WERI-Rb-1 (cell line): ENCODE data around the gene TTLL10.

Experiments
- DNase-seq: peaks from one replicate; pipeline ENCODE4 v3.0.0-alpha.2; 2020
- H3K27ac ChIP-seq: fragments of 250-450 bp; sonication (Bioruptor Pico); 2 replicates; pipeline ENCODE4 v1.5.1; 2020; ENCODE audit warnings: mild to moderate bottlenecking, moderate library complexity
- H3K27me3 ChIP-seq: fragments of 250-450 bp; sonication (Bioruptor Pico); 2 replicates; pipeline ENCODE4 v1.5.1; 2021; ENCODE audit warnings: mild to moderate bottlenecking, low read depth, moderate library complexity; ENCODE audit not compliant: insufficient read depth, severe bottlenecking
- H3K36me3 ChIP-seq: fragments of 250-450 bp; sonication (Bioruptor Pico); 2 replicates; pipeline ENCODE4 v1.5.1; 2020; ENCODE audit warnings: mild to moderate bottlenecking, moderate library complexity
- H3K4me3 ChIP-seq: 2 replicates; pipeline ENCODE4 v1.5.1; 2011; ENCODE audit warnings: low read depth, mild to moderate bottlenecking, control low read depth, low read length
- H3K9me3 ChIP-seq: fragments of 250-450 bp; sonication (Bioruptor Pico); 2 replicates; pipeline ENCODE4 v1.5.1; 2021; ENCODE audit warnings: mild to moderate bottlenecking, moderate library complexity; ENCODE audit not compliant: severe bottlenecking
- CTCF ChIP-seq: IDR thresholded peaks from 2 replicates; pipeline ENCODE4 v1.5.1; 2011; ENCODE audit warnings: low read depth, mild to moderate bottlenecking, control low read depth, inconsistent platforms, low read length

Gene TTLL10

GRCh38 chr1:1173793-1174415 is at the start of gene TTLL10:
Gene TTLL10, plus strand, starts transcription at chr1:1173880. Its CDS starts 5,336 bp downstream, at chr1:1179216.
- Histone ChIP-seq H3K36me3 (no peaks in the 10 kb centered on the region), H3K27me3 (no peaks in the 10 kb centered on the region), H3K4me3 (no peak within 1 kb of the TSS), H3K27ac (no peak within 1 kb of the TSS), H3K9me3 (no peaks in the 10 kb centered on the region)
- TF ChIP-seq CTCF = no peak
- no peak for DNase-seq

- Histone ChIP-seq H3K4me3 (no peak overlapping the region), H3K9me3 (no peaks in the 10 kb centered on the region), H3K36me3 (no peaks in the 10 kb centered on the region), H3K27me3 (no peaks in the 10 kb centered on the region), H3K27ac (no peak overlapping the region)
- no peak for TF ChIP-seq CTCF
- DNase-seq = no peak
Measured at GRCh38 chr1:1124508-1124785, 49.2 kb upstream of the TTLL10 start.

GRCh38 chr1:1124786-1125642 is 48.7 kb upstream of the TTLL10 start:
- no peak for TF ChIP-seq CTCF
- H3K27ac ChIP-seq = no peak overlapping the region

GRCh38 chr1:1125945-1126344 is 47.7 kb upstream of the TTLL10 start:
- DNase-seq = no peak
- no peaks in the 10 kb centered on the region for H3K27me3 ChIP-seq
- H3K36me3 ChIP-seq = no peaks in the 10 kb centered on the region
- H3K4me3 ChIP-seq = no peak overlapping the region
- TF ChIP-seq CTCF = no peak
- no peak overlapping the region for H3K27ac ChIP-seq
- no peaks in the 10 kb centered on the region for H3K9me3 ChIP-seq

More at GRCh38 chr1:1124786-1125642, 48.7 kb upstream of the TTLL10 start:
- Histone ChIP-seq H3K4me3 (no peak overlapping the region), H3K27me3 (no peaks in the 10 kb centered on the region), H3K36me3 (no peaks in the 10 kb centered on the region), H3K9me3 (no peaks in the 10 kb centered on the region)
- no peak for DNase-seq

GRCh38 chr1:1127551-1128451 is 45.9 kb upstream of the TTLL10 start:
- Histone ChIP-seq H3K27ac (no peak overlapping the region), H3K4me3 (no peak overlapping the region), H3K27me3 (no peaks in the 10 kb centered on the region), H3K36me3 (no peaks in the 10 kb centered on the region), H3K9me3 (no peaks in the 10 kb centered on the region)
- DNase-seq = no peak
- TF ChIP-seq CTCF = no peak
